Osteoblast (primary cell): ENCODE data around the gene ERP44. TPM values are rescaled to one million over a fixed set of nuclear protein-coding genes. Genes with fewer than 3 reads are reported as not detected.

Experiments used
- DNase-seq: peaks from one replicate; pipeline ENCODE4 v3.0.0; 2011; ENCODE audit warnings: low spot score, mixed read lengths; ENCODE audit not compliant: insufficient read length; ENCODE audit errors: missing footprints
- H2AFZ ChIP-seq: 2 replicates; pipeline ENCODE4 v1.6.0; 2011; ENCODE audit warnings: mild to moderate bottlenecking, low read length
- H3K27ac ChIP-seq: 2 replicates; pipeline ENCODE4 v1.5.1; 2011; ENCODE audit warnings: mild to moderate bottlenecking, low read depth, low read length, moderate library complexity
- H3K27me3 ChIP-seq: 2 replicates; pipeline ENCODE4 v1.6.0; 2012; ENCODE audit warnings: mild to moderate bottlenecking, control low read depth, inconsistent platforms, low read length, moderate library complexity; ENCODE audit not compliant: insufficient read depth
- H3K36me3 ChIP-seq: 2 replicates; pipeline ENCODE4 v1.5.1; 2011; ENCODE audit warnings: mild to moderate bottlenecking, low read length, control low read depth, moderate library complexity; ENCODE audit not compliant: insufficient read depth
- H3K4me1 ChIP-seq: 2 replicates; pipeline ENCODE4 v1.5.1; 2011; ENCODE audit warnings: mild to moderate bottlenecking, low read length, control low read depth, moderate library complexity; ENCODE audit not compliant: insufficient read depth
- H3K4me2 ChIP-seq: 2 replicates; pipeline ENCODE4 v1.6.0; 2011; ENCODE audit warnings: mild to moderate bottlenecking, low read length; ENCODE audit not compliant: insufficient read depth
- H3K4me3 ChIP-seq: fragments of 200-600 bp; sonication (generic); 3 replicates; pipeline ENCODE4 v1.5.1; 2012; ENCODE audit warnings: mild to moderate bottlenecking, low read length, inconsistent platforms; ENCODE audit not compliant: insufficient read depth
- H3K79me2 ChIP-seq: 2 replicates; pipeline ENCODE4 v1.6.0; 2012; ENCODE audit warnings: mild to moderate bottlenecking, low read length, control low read depth, inconsistent platforms; ENCODE audit not compliant: insufficient read depth
- H3K9me3 ChIP-seq: 2 replicates; pipeline ENCODE4 v1.5.1; 2011; ENCODE audit warnings: low read depth, low read length, control low read depth
- H4K20me1 ChIP-seq: 2 replicates; pipeline ENCODE4 v1.6.0; 2012; ENCODE audit warnings: mild to moderate bottlenecking, low read length, control low read depth; ENCODE audit not compliant: insufficient read depth
- total RNA-seq: library from RNA; depleted of rRNA; stranded (reverse); fragments of >200 nt; gene quantifications from 2 replicates; pipeline ENCODE4 v1.2.3, GENCODE V29; 2012
- TF ChIP-seq, protein P1 (sequence below): IDR thresholded peaks from 2 replicates; pipeline ENCODE4 v1.5.1; 2011; ENCODE audit warnings: mild to moderate bottlenecking, low read depth, low read length, moderate library complexity; ENCODE audit errors: extremely low read depth

Gene ERP44
- total RNA-seq, 1 donor: 13.8 TPM

GRCh38 chr9:100090880-100091279 is 7.9 kb downstream of the ERP44 start:
- H3K4me3 ChIP-seq: no peak overlapping the region
- peaks cover 3% of the 10 kb centered on the region for H3K4me1 ChIP-seq
- H3K27ac ChIP-seq: no peak overlapping the region
- no peak overlapping the region for H2AFZ ChIP-seq
- H3K27me3 ChIP-seq: peaks cover 1% of the 10 kb centered on the region
- H3K79me2 ChIP-seq: peaks cover 68% of the 10 kb centered on the region
- no peak overlapping the region for H3K4me2 ChIP-seq
- no peak for DNase-seq
- no peaks in the 10 kb centered on the region for H3K9me3 ChIP-seq
- no peaks in the 10 kb centered on the region for H3K36me3 ChIP-seq
- TF ChIP-seq, protein P1, sequence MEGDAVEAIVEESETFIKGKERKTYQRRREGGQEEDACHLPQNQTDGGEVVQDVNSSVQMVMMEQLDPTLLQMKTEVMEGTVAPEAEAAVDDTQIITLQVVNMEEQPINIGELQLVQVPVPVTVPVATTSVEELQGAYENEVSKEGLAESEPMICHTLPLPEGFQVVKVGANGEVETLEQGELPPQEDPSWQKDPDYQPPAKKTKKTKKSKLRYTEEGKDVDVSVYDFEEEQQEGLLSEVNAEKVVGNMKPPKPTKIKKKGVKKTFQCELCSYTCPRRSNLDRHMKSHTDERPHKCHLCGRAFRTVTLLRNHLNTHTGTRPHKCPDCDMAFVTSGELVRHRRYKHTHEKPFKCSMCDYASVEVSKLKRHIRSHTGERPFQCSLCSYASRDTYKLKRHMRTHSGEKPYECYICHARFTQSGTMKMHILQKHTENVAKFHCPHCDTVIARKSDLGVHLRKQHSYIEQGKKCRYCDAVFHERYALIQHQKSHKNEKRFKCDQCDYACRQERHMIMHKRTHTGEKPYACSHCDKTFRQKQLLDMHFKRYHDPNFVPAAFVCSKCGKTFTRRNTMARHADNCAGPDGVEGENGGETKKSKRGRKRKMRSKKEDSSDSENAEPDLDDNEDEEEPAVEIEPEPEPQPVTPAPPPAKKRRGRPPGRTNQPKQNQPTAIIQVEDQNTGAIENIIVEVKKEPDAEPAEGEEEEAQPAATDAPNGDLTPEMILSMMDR: no peak
- peaks cover 81% of the 10 kb centered on the region for H4K20me1 ChIP-seq

GRCh38 chr9:100088202-100088601 is 10.6 kb downstream of the ERP44 start:
- Histone ChIP-seq H3K79me2 (peaks cover 66% of the 10 kb centered on the region), H3K4me2 (no peak overlapping the region), H4K20me1 (peaks cover 89% of the 10 kb centered on the region)

GRCh38 chr9:100087218-100087617 is 11.6 kb downstream of the ERP44 start:
- TF ChIP-seq, protein P1: no peak
- H3K9me3 ChIP-seq: no peaks in the 10 kb centered on the region
- H3K27ac ChIP-seq: no peak overlapping the region

More at GRCh38 chr9:100088202-100088601, 10.6 kb downstream of the ERP44 start:
- Histone ChIP-seq H3K36me3 (no peaks in the 10 kb centered on the region), H3K27me3 (peaks cover 16% of the 10 kb centered on the region), H3K9me3 (no peaks in the 10 kb centered on the region), H3K27ac (no peak overlapping the region), H2AFZ (no peak overlapping the region), H3K4me3 (no peak overlapping the region), H3K4me1 (peaks cover 8% of the 10 kb centered on the region)
- TF ChIP-seq, protein P1: no peak
- no peak for DNase-seq

GRCh38 chr9:100086097-100086635 is 12.6 kb downstream of the ERP44 start:
- Histone ChIP-seq H3K27ac (no peak overlapping the region), H3K79me2 (peaks cover 58% of the 10 kb centered on the region), H2AFZ (no peak overlapping the region), H3K36me3 (no peaks in the 10 kb centered on the region), H4K20me1 (peaks cover 92% of the 10 kb centered on the region), H3K4me1 (peaks cover 16% of the 10 kb centered on the region), H3K27me3 (peaks cover 22% of the 10 kb centered on the region), H3K9me3 (no peaks in the 10 kb centered on the region), H3K4me3 (no peak overlapping the region), H3K4me2 (no peak overlapping the region)
- DNase-seq: no peak
- TF ChIP-seq, protein P1: no peak

More at GRCh38 chr9:100087218-100087617, 11.6 kb downstream of the ERP44 start:
- Histone ChIP-seq H3K4me1 (peaks cover 16% of the 10 kb centered on the region), H3K4me3 (no peak overlapping the region), H3K36me3 (no peaks in the 10 kb centered on the region), H4K20me1 (peaks cover 93% of the 10 kb centered on the region), H3K27me3 (peaks cover 16% of the 10 kb centered on the region), H2AFZ (no peak overlapping the region), H3K79me2 (peaks cover 63% of the 10 kb centered on the region), H3K4me2 (no peak overlapping the region)
- DNase-seq: no peak
